T-helper 1 cell treated with Interleukin-12 subunit alpha and Interleukin-12 subunit beta and Interleukin-4 antibody, amounts not matched to agents 30 μg/mL and 1 μg/mL, for 36 hours (primary cell): Measurements from ENCODE around the gene RHOBTB3.

Experiments used
- H3K27ac Mint-ChIP-seq: one replicate; pipeline ENCODE4 v1.8.0; 2021; ENCODE audit warnings: mild to moderate bottlenecking, mixed read lengths
- H3K27me3 Mint-ChIP-seq: one replicate; pipeline ENCODE4 v1.8.0; 2021; ENCODE audit warnings: low read depth, mixed read lengths
- H3K36me3 Mint-ChIP-seq: one replicate; pipeline ENCODE4 v1.8.0; 2021; ENCODE audit warnings: low read depth, mixed read lengths
- H3K4me1 Mint-ChIP-seq: one replicate; pipeline ENCODE4 v1.8.0; 2021; ENCODE audit warnings: low read depth, mixed read lengths
- H3K4me3 Mint-ChIP-seq: one replicate; pipeline ENCODE4 v1.8.0; 2021; ENCODE audit warnings: mild to moderate bottlenecking, moderate library complexity, mixed read lengths
- H3K9me3 Mint-ChIP-seq: one replicate; pipeline ENCODE4 v1.8.0; 2021; ENCODE audit warnings: mixed read lengths

The RHOBTB3 gene

DNA sequence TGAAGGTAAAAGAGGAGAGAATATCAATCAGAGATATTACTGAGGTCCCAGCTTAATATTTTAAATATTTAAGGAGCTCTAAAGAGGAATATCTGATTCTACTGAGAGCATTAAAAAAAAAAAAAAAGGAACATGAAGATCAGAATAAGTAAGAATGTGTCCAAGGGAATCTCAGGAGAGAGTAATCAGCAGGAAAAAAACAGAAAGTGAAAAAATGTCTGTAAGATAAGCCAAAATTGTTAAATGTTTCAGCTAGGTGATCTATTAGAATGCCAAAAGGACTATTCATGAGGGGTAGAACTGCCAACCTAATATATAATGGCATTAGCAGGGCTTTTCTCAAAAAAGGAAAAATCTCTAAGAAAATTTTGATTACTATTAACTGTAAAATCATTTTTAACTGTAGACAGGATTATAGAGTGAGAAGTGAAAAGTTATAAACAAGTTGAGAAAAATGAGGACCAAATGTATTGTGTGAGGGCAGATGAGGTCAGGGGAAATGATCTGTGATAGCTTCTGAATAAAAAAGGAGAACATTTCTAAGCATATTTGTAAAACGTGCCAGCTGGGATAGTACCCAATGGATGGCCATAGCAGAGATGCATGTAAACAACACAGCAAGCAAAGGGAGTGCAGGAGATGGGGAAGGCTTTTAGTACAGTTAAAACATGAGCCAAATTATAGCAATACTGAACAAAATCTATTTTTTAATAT, 9.4 kb upstream of the RHOBTB3 start:
- H3K9me3 Mint-ChIP-seq, result no peaks in the 10 kb centered on the region
- H3K27me3 Mint-ChIP-seq, result peaks cover 35% of the 10 kb centered on the region
- peaks cover 3% of the 10 kb centered on the region for H3K4me1 Mint-ChIP-seq
- no peak overlapping the region for H3K4me3 Mint-ChIP-seq
- H3K27ac Mint-ChIP-seq, result no peak overlapping the region
- no peaks in the 10 kb centered on the region for H3K36me3 Mint-ChIP-seq

- Mint-ChIP-seq H3K27ac (no peak overlapping the region), H3K9me3 (no peaks in the 10 kb centered on the region), H3K4me1 (peaks cover 13% of the 10 kb centered on the region)
Observed at GRCh38 chr5:95723632-95724369, 7.3 kb upstream of the RHOBTB3 start.

GRCh38 chr5:95725071-95725820, 5.9 kb upstream of the RHOBTB3 start:
- H3K36me3 Mint-ChIP-seq, result no peaks in the 10 kb centered on the region
- no peak overlapping the region for H3K4me3 Mint-ChIP-seq
- no peak overlapping the region for H3K27ac Mint-ChIP-seq
- peaks cover 56% of the 10 kb centered on the region for H3K27me3 Mint-ChIP-seq
- H3K9me3 Mint-ChIP-seq, result no peaks in the 10 kb centered on the region
- H3K4me1 Mint-ChIP-seq, result peaks cover 19% of the 10 kb centered on the region

More at GRCh38 chr5:95723632-95724369, 7.3 kb upstream of the RHOBTB3 start:
- Mint-ChIP-seq H3K4me3 (no peak overlapping the region), H3K36me3 (no peaks in the 10 kb centered on the region), H3K27me3 (peaks cover 51% of the 10 kb centered on the region)

- peaks cover 60% of the 10 kb centered on the region for H3K27me3 Mint-ChIP-seq
- no peak overlapping the region for H3K4me3 Mint-ChIP-seq
- peaks cover 25% of the 10 kb centered on the region for H3K4me1 Mint-ChIP-seq
- no peaks in the 10 kb centered on the region for H3K36me3 Mint-ChIP-seq
- H3K9me3 Mint-ChIP-seq, result no peaks in the 10 kb centered on the region
- H3K27ac Mint-ChIP-seq, result no peak overlapping the region
Observed at GRCh38 chr5:95725937-95726810, 5.0 kb upstream of the RHOBTB3 start.

- no peaks in the 10 kb centered on the region for H3K9me3 Mint-ChIP-seq
- H3K4me3 Mint-ChIP-seq, result no peak overlapping the region
- no peaks in the 10 kb centered on the region for H3K36me3 Mint-ChIP-seq
- H3K27ac Mint-ChIP-seq, result no peak overlapping the region
- peaks cover 57% of the 10 kb centered on the region for H3K27me3 Mint-ChIP-seq
- H3K4me1 Mint-ChIP-seq, result peaks cover 26% of the 10 kb centered on the region
Observed at GRCh38 chr5:95726811-95727763, 4.0 kb upstream of the RHOBTB3 start.

DNA sequence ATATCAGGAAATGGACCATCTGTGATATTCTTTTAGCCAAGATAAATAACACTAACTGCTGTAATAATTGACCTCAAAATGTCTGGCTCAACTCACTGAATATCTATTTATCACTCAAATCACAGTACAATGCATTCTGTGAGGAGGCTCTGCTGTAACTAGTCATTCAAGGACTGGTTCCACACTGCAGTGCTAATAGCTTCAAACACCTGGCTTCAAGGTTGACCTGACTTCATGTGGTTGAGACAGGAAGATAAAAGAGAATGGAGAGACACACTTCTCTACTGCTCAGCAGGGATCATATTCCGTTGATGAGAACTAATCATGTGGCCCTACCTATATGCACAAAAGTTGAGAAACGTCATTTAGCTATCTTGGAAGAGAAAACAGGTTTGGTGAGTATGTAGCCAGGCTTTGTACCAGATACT, 3.4 kb upstream of the RHOBTB3 start:
- no peak overlapping the region for H3K27ac Mint-ChIP-seq
- H3K36me3 Mint-ChIP-seq, result no peaks in the 10 kb centered on the region
- no peaks in the 10 kb centered on the region for H3K9me3 Mint-ChIP-seq
- H3K4me1 Mint-ChIP-seq, result peaks cover 27% of the 10 kb centered on the region
- H3K27me3 Mint-ChIP-seq, result peaks cover 64% of the 10 kb centered on the region
- no peak overlapping the region for H3K4me3 Mint-ChIP-seq

- Mint-ChIP-seq H3K4me3 (no peak overlapping the region), H3K27ac (no peak overlapping the region), H3K27me3 (peaks cover 71% of the 10 kb centered on the region), H3K36me3 (no peaks in the 10 kb centered on the region), H3K9me3 (no peaks in the 10 kb centered on the region), H3K4me1 (peaks cover 26% of the 10 kb centered on the region)
Observed at GRCh38 chr5:95728494-95729114, 2.5 kb upstream of the RHOBTB3 start.

DNA sequence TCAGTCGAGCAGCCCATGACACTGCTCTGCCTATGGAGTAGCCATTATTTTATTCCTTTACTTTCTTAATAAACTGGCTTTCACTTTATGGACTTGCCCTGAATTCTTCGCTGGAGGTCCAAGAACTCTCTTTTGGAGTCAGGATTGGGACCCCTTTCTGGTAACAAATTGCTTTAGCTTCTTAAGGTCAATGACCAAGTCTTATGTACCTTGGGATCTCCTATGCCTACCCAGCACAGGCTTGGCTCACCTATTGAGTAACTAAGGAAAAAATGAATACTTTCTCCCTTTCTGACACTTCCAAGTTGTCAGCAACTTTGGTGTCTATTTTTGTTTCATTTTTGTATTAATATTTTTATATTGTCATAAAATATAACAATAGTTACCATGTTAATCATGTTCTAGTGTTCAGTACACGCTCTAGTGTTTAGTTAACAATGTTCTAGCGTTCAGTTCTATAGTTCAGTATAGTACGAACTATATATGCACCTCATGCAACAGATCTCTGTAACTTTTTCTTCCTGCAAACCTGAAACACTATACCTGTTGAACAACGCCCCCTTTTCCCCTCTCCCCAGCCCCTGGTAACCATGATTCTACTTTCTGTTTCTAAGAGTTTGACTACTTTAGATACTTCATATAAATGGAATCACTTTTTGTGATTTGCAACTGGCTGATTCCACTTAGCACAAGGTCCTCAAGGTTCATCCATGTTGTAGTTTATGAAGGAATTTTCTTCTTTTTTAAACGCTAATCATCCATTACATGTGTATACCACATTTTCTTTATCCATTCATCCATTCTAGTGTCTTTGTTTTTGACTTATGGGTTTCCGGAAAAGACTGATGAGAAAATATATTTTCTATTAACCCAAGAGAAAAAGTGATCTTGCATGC, 1.8 kb upstream of the RHOBTB3 start:
- Mint-ChIP-seq H3K9me3 (no peaks in the 10 kb centered on the region), H3K4me1 (peaks cover 25% of the 10 kb centered on the region), H3K27me3 (peaks cover 76% of the 10 kb centered on the region), H3K36me3 (no peaks in the 10 kb centered on the region), H3K27ac (no peak overlapping the region), H3K4me3 (no peak overlapping the region)

DNA sequence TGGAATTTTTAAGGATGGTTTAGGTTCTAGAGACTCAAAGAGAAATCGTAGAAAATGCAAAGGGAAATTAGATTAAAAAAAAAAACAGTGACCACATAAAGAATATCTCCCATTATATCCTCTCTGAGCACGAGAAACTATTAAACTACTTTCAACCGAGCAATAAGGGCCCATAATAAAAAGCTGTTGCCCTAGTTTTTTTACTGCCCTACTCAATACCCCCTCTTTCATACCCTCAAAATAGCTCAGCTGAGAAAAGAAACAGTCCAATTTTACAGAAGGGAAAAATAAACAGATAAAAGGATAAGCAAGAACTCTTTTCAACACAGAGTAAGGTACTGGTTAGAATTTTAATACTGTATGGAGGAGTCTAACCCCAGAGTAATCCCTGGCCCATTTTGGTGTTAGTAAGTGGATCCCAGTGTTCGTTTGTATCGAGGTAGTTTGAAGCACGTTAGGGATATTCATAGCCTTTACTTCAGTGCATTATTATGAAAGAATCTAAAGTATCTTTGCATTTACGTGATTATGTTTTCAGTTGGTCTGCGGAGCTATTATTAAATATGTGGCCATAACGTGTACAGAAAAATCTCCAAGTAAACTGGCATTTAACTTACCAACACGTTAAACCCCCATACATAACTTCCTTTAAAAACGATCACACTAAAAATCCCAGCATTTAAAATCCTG, 980 bp upstream of the RHOBTB3 start:
- Mint-ChIP-seq H3K27ac (no peak overlapping the region), H3K9me3 (no peaks in the 10 kb centered on the region), H3K36me3 (no peaks in the 10 kb centered on the region), H3K4me3 (peak overlapping the region; percentile 63), H3K27me3 (peaks cover 80% of the 10 kb centered on the region), H3K4me1 (peaks cover 25% of the 10 kb centered on the region)

- no peaks in the 10 kb centered on the region for H3K9me3 Mint-ChIP-seq
- H3K36me3 Mint-ChIP-seq, result no peaks in the 10 kb centered on the region
- peaks cover 74% of the 10 kb centered on the region for H3K27me3 Mint-ChIP-seq
- H3K27ac Mint-ChIP-seq, result no peak overlapping the region
- peak overlapping the region; percentile 71 for H3K4me3 Mint-ChIP-seq
- peaks cover 25% of the 10 kb centered on the region for H3K4me1 Mint-ChIP-seq
Observed at GRCh38 chr5:95731571-95732554, 727 bp downstream of the RHOBTB3 start.

DNA sequence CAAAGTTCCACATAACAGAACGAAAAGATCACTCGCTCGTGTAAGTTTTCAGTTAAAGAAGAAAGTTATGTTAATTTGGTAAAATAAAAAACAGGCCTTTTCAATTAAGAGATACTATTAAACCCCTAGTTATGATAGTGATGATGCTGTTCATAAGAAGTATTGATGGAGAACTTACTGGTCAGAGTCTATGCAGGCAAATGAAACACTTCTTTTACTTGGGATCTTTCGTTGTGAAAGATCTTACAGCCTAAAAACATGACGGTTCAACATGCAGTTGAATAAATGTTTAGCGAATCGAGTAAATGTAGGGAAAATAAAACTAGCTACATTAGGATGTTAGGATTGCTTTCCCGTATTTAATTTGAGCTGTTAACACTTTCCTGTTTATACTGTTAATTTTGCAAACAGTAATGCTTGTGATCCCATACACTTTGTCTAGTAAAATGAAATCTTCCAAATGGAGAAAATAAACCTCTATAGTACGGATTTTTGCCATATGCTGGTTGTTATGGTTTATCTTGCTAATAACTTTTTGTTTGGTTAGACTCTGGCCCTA, 2.0 kb downstream of the RHOBTB3 start:
- Mint-ChIP-seq H3K9me3 (no peaks in the 10 kb centered on the region), H3K27ac (no peak overlapping the region), H3K4me3 (no peak overlapping the region), H3K4me1 (peaks cover 20% of the 10 kb centered on the region), H3K27me3 (peaks cover 75% of the 10 kb centered on the region), H3K36me3 (no peaks in the 10 kb centered on the region)
